Measurements from ENCODE around the gene HECW1. TPM values are rescaled to one million over a fixed set of nuclear protein-coding genes. Genes with fewer than 3 reads are reported as not detected.
"Not testable (repeated sequence)": the region's sequence is repeated elsewhere in the genome, so short reads cannot be mapped to it uniquely, and the experiment has no call there.

The HECW1 gene
- total and polyA plus RNA-seq, 10 of the 15 experiments (the other 5 are each of a cell fraction or from before 2014, with no cell fraction given) = under 0.01 to 0.31 (median 0.04) TPM; not detected in 3

GRCh38 chr7:43594020-43594419 lies 481.6 kb downstream of the HECW1 start (continued):
- no peak for TF ChIP-seq ZNF592 (IDR thresholded peaks at IDR 0.05)
- no peak for TF ChIP-seq MXI1 (IDR thresholded peaks at IDR 0.05; ENCODE audit: low read depth, low read length)
- no peak for TF ChIP-seq REST (IDR thresholded peaks at IDR 0.05; ENCODE audit: low read depth, low read length)
- no peak for TF ChIP-seq SIX5 (IDR thresholded peaks at IDR 0.05; ENCODE audit: low read depth, low read length, severe bottlenecking)
- TF ChIP-seq TCF12 (IDR thresholded peaks at IDR 0.05; ENCODE audit: low read depth, low read length) = no peak
- no peak for TF ChIP-seq USF1 (IDR thresholded peaks at IDR 0.05; ENCODE audit: borderline replicate concordance, extremely low read length, insufficient read depth, low read depth, low read length)
- TF ChIP-seq MTA3 (IDR thresholded peaks at IDR 0.05; ENCODE audit: borderline replicate concordance, low read length) = no peak
- TF ChIP-seq CREM (IDR thresholded peaks at IDR 0.05; ENCODE audit: low read depth) = no peak
- no peak for TF ChIP-seq IRF5 (IDR thresholded peaks at IDR 0.05; ENCODE audit: borderline replicate concordance)

DNA sequence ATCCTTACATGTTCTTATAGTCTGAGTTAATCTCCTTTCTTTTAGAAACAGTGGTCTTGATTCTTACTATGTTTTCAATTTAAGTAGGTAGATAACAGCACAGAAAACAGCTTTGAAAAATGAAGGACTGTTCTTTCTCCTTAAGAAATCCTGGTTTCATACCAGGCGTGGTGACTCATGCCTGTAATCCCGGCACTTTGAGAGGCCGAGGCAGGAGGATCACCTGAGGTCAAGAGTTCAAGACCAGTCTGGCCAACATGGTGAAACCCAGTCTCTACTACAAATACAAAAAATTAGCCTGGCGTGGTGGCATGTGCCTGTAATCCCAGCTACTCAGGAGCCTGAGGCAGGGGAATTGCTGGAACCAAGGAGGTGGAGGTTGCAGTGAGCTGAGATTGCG lies 484.0 kb downstream of the HECW1 start:
- ChIA-PET POLR2A (interaction anchor here (0.6 to 1.5 kb wide), 4 partner anchors 8 to 55 kb away, joined by 3 to 4 read pairs (median 4); no protein-coding TSS in a partner anchor), SMC1A (ENCODE audit: uncharacterized antibody, unreplicated experiment) (interaction anchor here (0.7 to 3.0 kb wide), 5 partner anchors 10 to 49 kb away, joined by 3 to 14 read pairs (median 7); partner anchors contain the start of gene STK17A), CTCF (interaction anchor here (1.2 to 3.0 kb wide), 3 partner anchors 14 to 242 kb away, joined by 4 to 15 read pairs (median 4); partner anchors contain the start of gene STK17A), RAD21 (ENCODE audit: unreplicated experiment) (interaction anchor here (0.7 kb wide), 1 partner anchor 55 kb away, joined by 3 read pairs; no protein-coding TSS in a partner anchor)
- WGBS (ENCODE audit: insufficient coverage, insufficient replicate concordance, low lambda C conversion rate, missing lambda C conversion rate) = 77% methylated on average over 5 of the region's 5 CpGs
- BruUV-seq (replicated peaks); H2AFZ ChIP-seq (ENCODE audit: control insufficient read depth, low read depth, low read length); H4K20me1 ChIP-seq (ENCODE audit: control insufficient read depth, insufficient read depth); H3K4me3 ChIP-seq; H3K27ac ChIP-seq (ENCODE audit: control insufficient read depth, insufficient read depth); intact Hi-C loops (cut with micrococcal nuclease; ENCODE audit: unreplicated experiment); H3K9ac ChIP-seq (ENCODE audit: control insufficient read depth, insufficient read depth, low read length); DNase-seq (ENCODE audit: low read depth, low spot score); H3K27me3 ChIP-seq (replicated peaks in 1 of 2; ENCODE audit: control insufficient read depth in 2 of 2, insufficient read depth in 2 of 2, low read length in 1 of 2); FAIRE-seq; H3K4me2 ChIP-seq (ENCODE audit: control insufficient read depth, insufficient read depth); in situ Hi-C loops (cut with MboI); ATAC-seq; H3K9me3 ChIP-seq (replicated peaks; ENCODE audit: control insufficient read depth, insufficient read depth, low read length): not testable (repeated sequence)
- Histone ChIP-seq H3K79me2 (ENCODE audit: control insufficient read depth, insufficient read depth, low read length) (peaks cover 90% of the 10 kb centered on the region), H3K4me1 (ENCODE audit: control insufficient read depth, insufficient read depth, low read length) (peaks cover 24% of the 10 kb centered on the region), H3K36me3 (ENCODE audit: control insufficient read depth in 2 of 2, insufficient read depth in 2 of 2, low read length in 1 of 2) (peaks cover 9 to 25% of the 10 kb centered on the region in 2 experiments)

Data from GM12878 (cell line).